A549 (cell line): ENCODE data around the gene SPATS2. TPM values are rescaled to one million over a fixed set of nuclear protein-coding genes. Genes with fewer than 3 reads are reported as not detected.

Source experiments
- ATAC-seq, 2 experiments: fragments of 200-7000 bp in 1 of 2; fragments of >200 bp in 1 of 2; cut with Nextera tagmentation in 1 of 2; cut with Tn5 transposase in 1 of 2; 3 replicates each; pipeline versions ENCODE4 v1.8.0 to v1.9.1; 2018 to 2020; ENCODE audit warnings: mild to moderate bottlenecking in 1 of 2, moderate library complexity in 1 of 2
- CTCF ChIA-PET: fragments of 300-600 bp; sonication (Branson Sonifier 250); formaldehyde crosslinking; extraction: SDS; loops from one replicate; lab custom pipeline; 2021; ENCODE audit warnings: antibody characterized with exemption, inconsistent platforms; lab: Yijun Ruan, JAX
- POLR2A ChIA-PET: fragments of 350-600 bp; formaldehyde crosslinking; extraction: SDS; loops from one replicate; lab custom pipeline; 2021; ENCODE audit warnings: antibody characterized with exemption, inconsistent platforms; lab: Yijun Ruan, JAX
- DNase-seq, 2 experiments: peaks; one replicate each; pipeline versions ENCODE4 v3.0.0 to v3.0.0-alpha.2; 2011 to 2016; ENCODE audit warnings: low read depth in 1 of 2, low spot score in 1 of 2
- FAIRE-seq: peaks from 2 replicates; lab custom pipeline; 2011; peaks lifted over from hg19 to GRCh38; lab: Jason Lieb, UNC
- H3K27ac ChIP-seq, 2 experiments: fragments of >200 bp; sonication (Bioruptor Twin); formaldehyde crosslinking; 3 replicates each; pipeline ENCODE4 v1.5.1; 2016 to 2017
- H3K4me1 ChIP-seq: fragments of >200 bp; sonication (Bioruptor Twin); formaldehyde crosslinking; 3 replicates; pipeline ENCODE4 v1.6.1; 2016
- H3K4me2 ChIP-seq: fragments of >200 bp; sonication (Bioruptor Twin); formaldehyde crosslinking; 3 replicates; pipeline ENCODE4 v1.6.1; 2016
- H3K4me3 ChIP-seq: fragments of >200 bp; sonication (Bioruptor Twin); formaldehyde crosslinking; 3 replicates; pipeline ENCODE4 v1.5.1; 2016
- H3K9me3 ChIP-seq: fragments of >200 bp; sonication (Bioruptor Twin); formaldehyde crosslinking; 3 replicates; pipeline ENCODE4 v1.6.1; 2016
- CBX8 ChIP-seq: fragments of 200-600 bp; sonication (generic); IDR thresholded peaks from 2 replicates; pipeline ENCODE4 v1.6.1; 2016
- CEBPB ChIP-seq, 2 experiments: fragments of >200 bp in 1 of 2; sonication (Bioruptor Twin) in 1 of 2; formaldehyde crosslinking in 1 of 2; IDR thresholded peaks; 2 replicates each; pipeline ENCODE4 v1.6.1; 2012 to 2016
- CHD2 ChIP-seq: fragments of 150-350 bp; IDR thresholded peaks from 2 replicates; pipeline ENCODE4 v1.6.1; 2014; ENCODE audit warnings: low read length; ENCODE audit not compliant: partially characterized antibody
- CHD4 ChIP-seq: fragments of 200-600 bp; sonication (generic); IDR thresholded peaks from 2 replicates; pipeline ENCODE4 v1.6.1; 2016; ENCODE audit warnings: antibody characterized with exemption, mild to moderate bottlenecking, borderline replicate concordance
- EHMT2 ChIP-seq: fragments of 200-600 bp; sonication (generic); IDR thresholded peaks from 2 replicates; pipeline ENCODE4 v1.6.1; 2016; ENCODE audit warnings: antibody characterized with exemption, low read depth, mild to moderate bottlenecking, moderate library complexity
- EP300 ChIP-seq, 2 experiments: fragments of >200 bp; sonication (Bioruptor Twin); formaldehyde crosslinking; IDR thresholded peaks; 2 replicates in 1 of 2; 3 replicates in 1 of 2; pipeline ENCODE4 v1.6.1; 2016 to 2017
- FOSB ChIP-seq: fragments of 250-450 bp; sonication (Bioruptor Pico); IDR thresholded peaks from 2 replicates; pipeline ENCODE4 v1.5.0; 2020; ENCODE audit warnings: mild to moderate bottlenecking, moderate library complexity
- FOSL2 ChIP-seq, 2 experiments: fragments of 450-650 bp in 1 of 2; fragments of >200 bp in 1 of 2; sonication (Bioruptor Twin) in 1 of 2; formaldehyde crosslinking; IDR thresholded peaks; 2 replicates each; pipeline versions ENCODE4 v1.5.0 to v1.6.1; 2016 to 2020; ENCODE audit warnings: mild to moderate bottlenecking in 1 of 2, moderate library complexity in 1 of 2
- FOXS1 ChIP-seq: fragments of 250-450 bp; sonication (Bioruptor Pico); IDR thresholded peaks from 2 replicates; pipeline ENCODE4 v1.5.0; 2020; ENCODE audit warnings: mild to moderate bottlenecking, moderate library complexity
- GATA3 ChIP-seq: IDR thresholded peaks from 2 replicates; pipeline ENCODE4 v1.6.1; 2012; ENCODE audit warnings: borderline replicate concordance
- HDAC2 ChIP-seq: fragments of 200-600 bp; sonication (generic); IDR thresholded peaks from 2 replicates; pipeline ENCODE4 v1.6.1; 2016
- HOXB13 ChIP-seq: fragments of 250-450 bp; sonication (Bioruptor Pico); IDR thresholded peaks from 2 replicates; pipeline ENCODE4 v1.5.0; 2020; ENCODE audit warnings: low read depth, mild to moderate bottlenecking, moderate library complexity
- HOXB5 ChIP-seq: fragments of 250-450 bp; sonication (Bioruptor Pico); IDR thresholded peaks from 2 replicates; pipeline ENCODE4 v1.5.0; 2020; ENCODE audit warnings: mild to moderate bottlenecking, moderate library complexity
- JUN ChIP-seq, 2 experiments: fragments of >200 bp; sonication (Bioruptor Twin); formaldehyde crosslinking; IDR thresholded peaks; 2 replicates in 1 of 2; 3 replicates in 1 of 2; pipeline ENCODE4 v1.6.1; 2016 to 2017
- MAZ ChIP-seq: fragments of 150-350 bp; IDR thresholded peaks from 2 replicates; pipeline ENCODE4 v1.6.1; 2014; ENCODE audit warnings: antibody characterized with exemption, low read depth, low read length, borderline replicate concordance
- NFE2L2 ChIP-seq: fragments of 150-350 bp; conservative IDR thresholded peaks from 2 replicates; pipeline ENCODE4 v1.6.1; 2014; ENCODE audit warnings: low read length
- NPAS2 ChIP-seq: fragments of 250-450 bp; sonication (Bioruptor Pico); IDR thresholded peaks from 2 replicates; pipeline ENCODE4 v1.8.0; 2022; ENCODE audit warnings: mild to moderate bottlenecking, moderate library complexity, borderline replicate concordance
- POLR2AphosphoS2 ChIP-seq: conservative IDR thresholded peaks from 2 replicates; pipeline ENCODE4 v1.6.1; 2012; ENCODE audit warnings: low read length, improper control_type of control experiment, inconsistent platforms
- RCOR1 ChIP-seq: fragments of 150-350 bp; IDR thresholded peaks from 2 replicates; pipeline ENCODE4 v1.6.1; 2014; ENCODE audit warnings: antibody characterized with exemption, low read length, low read depth
- TP53 ChIP-seq: fragments of 250-450 bp; sonication (Bioruptor Pico); IDR thresholded peaks from 2 replicates; pipeline ENCODE4 v1.5.0; 2021; ENCODE audit warnings: mild to moderate bottlenecking, moderate library complexity
- ZC3H11A ChIP-seq: fragments of 450-650 bp; IDR thresholded peaks from 2 replicates; pipeline ENCODE4 v1.6.1; 2014; ENCODE audit warnings: antibody characterized with exemption, mild to moderate bottlenecking
- ZSCAN20 ChIP-seq: fragments of 250-450 bp; sonication (Bioruptor Pico); IDR thresholded peaks from 2 replicates; pipeline ENCODE4 v1.8.0; 2022; ENCODE audit warnings: mild to moderate bottlenecking, moderate library complexity
- WGBS: methylation state at CpG from one replicate; pipeline ENCODE4 v1.1.6; 2017; ENCODE audit errors: missing lambda C conversion rate; 5-methylcytosine and 5-hydroxymethylcytosine counted together
- polyA plus RNA-seq, 4 experiments: library from polyadenylated mRNA; depleted of rRNA in 3 of 4; stranded (reverse); fragments of >200 nt; fragmentation: RNase III in 1 of 4; extraction: RNeasy Plus Mini Kit Qiagen cat#74134 plus additional on column Dnase treatment in 1 of 4; gene quantifications; 2 replicates in 3 of 4; 3 replicates in 1 of 4; pipeline ENCODE4 v1.2.3, GENCODE V29; 2011 to 2017
- TF ChIP-seq, protein P1 (sequence below): IDR thresholded peaks from 2 replicates; pipeline ENCODE4 v1.6.1; 2012
- TF ChIP-seq, protein P2 (sequence below): IDR thresholded peaks from 2 replicates; pipeline ENCODE4 v1.6.1; 2012; ENCODE audit warnings: low read depth, borderline replicate concordance
- TF ChIP-seq, protein P3 (sequence below): fragments of >200 bp; sonication (Bioruptor Twin); formaldehyde crosslinking; IDR thresholded peaks from 3 replicates; pipeline ENCODE4 v1.6.1; 2016
- TF ChIP-seq, protein P4 (sequence below): fragments of >200 bp; sonication (Bioruptor Twin); formaldehyde crosslinking; IDR thresholded peaks from 2 replicates; pipeline ENCODE4 v1.6.1; 2016
- TF ChIP-seq, protein P5 (sequence below): fragments of 250-450 bp; sonication (Bioruptor Pico); IDR thresholded peaks from 2 replicates; pipeline ENCODE4 v1.5.0; 2021; ENCODE audit warnings: mild to moderate bottlenecking, moderate library complexity, borderline replicate concordance

Gene SPATS2
- polyA plus RNA-seq, 2 of the 4 experiments (the other 2 are of a cell fraction) = 37.7 to 154 TPM

DNA sequence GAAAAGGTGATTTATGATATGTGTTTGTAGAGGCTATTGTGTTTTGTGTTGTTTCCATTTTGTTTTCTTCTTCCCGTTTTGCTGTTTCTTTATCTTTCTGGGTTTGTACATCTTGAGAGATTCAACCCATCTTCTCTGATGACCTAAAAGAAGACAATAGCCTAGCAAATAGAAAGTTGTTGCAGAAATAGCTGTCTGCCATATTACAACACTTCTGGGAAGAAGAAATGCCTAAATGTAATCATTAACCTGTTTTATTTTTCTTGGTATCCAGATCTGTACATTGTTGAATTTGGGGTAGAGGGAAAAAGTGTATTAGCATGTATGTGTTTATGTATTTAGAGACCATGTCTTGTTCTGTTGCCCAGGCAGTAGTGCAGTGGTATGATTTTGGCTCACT is 50.3 kb downstream of the SPATS2 start:
- FAIRE-seq (peak; percentile 7), DNase-seq (no peak), ATAC-seq (no peak; a peak in 1 of 6 replicates)
- H3K4me3 ChIP-seq = no peak overlapping the region
- POLR2A ChIA-PET = interaction anchor here (1.5 kb wide), 1 partner anchor 50 kb away, joined by 6 read pairs; the partner anchor contains the start of gene SPATS2
- peak overlapping the region; percentile 26 for H3K4me2 ChIP-seq
- H3K4me1 ChIP-seq = peaks cover 68% of the 10 kb centered on the region
- 34% methylated on average over 1 of the region's 1 CpG for WGBS
- 0 out of 6 replicates have a peak overlapping the region, but pooled peaks of 1 of the 2 experiments have one; percentile 15 for H3K27ac ChIP-seq
- no peak for TF ChIP-seq NPAS2 (CRISPR knock-in tag)
- no peak for TF ChIP-seq CHD4
- no peak for TF ChIP-seq MAZ
- TF ChIP-seq, protein P1, sequence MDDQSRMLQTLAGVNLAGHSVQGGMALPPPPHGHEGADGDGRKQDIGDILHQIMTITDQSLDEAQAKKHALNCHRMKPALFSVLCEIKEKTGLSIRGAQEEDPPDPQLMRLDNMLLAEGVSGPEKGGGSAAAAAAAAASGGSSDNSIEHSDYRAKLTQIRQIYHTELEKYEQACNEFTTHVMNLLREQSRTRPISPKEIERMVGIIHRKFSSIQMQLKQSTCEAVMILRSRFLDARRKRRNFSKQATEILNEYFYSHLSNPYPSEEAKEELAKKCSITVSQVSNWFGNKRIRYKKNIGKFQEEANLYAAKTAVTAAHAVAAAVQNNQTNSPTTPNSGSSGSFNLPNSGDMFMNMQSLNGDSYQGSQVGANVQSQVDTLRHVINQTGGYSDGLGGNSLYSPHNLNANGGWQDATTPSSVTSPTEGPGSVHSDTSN = no peak
- no peak for TF ChIP-seq CBX8
- TF ChIP-seq HOXB5 (CRISPR knock-in tag) = no peak
- no peak for TF ChIP-seq HDAC2
- no peak for TF ChIP-seq POLR2AphosphoS2
- H3K9me3 ChIP-seq = no peaks in the 10 kb centered on the region
- CTCF ChIA-PET = interaction anchor here (0.6 to 1.4 kb wide), 3 partner anchors 70 to 919 kb away, joined by 3 to 5 read pairs (median 3); no protein-coding TSS in a partner anchor

DNA sequence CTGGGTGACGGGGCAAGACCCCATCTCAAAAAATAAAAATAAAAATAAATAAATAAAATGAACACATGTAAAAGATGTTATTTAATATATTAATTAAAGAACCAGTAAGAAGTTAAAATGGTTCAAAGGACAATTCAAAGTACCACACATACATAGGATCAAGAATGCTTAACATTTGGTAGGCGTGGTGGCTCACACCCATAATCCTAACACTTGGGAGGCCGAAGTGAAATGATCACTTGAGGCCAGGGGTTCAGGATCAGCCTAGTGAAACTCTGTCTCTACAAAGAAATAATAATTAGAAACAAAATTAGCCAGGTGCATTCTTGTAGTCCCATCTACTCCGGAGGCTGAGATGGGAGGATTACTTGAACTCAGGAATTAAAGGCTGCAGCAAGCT is 53.3 kb downstream of the SPATS2 start:
- Histone ChIP-seq H3K4me3 (no peak overlapping the region), H3K27ac (no peak overlapping the region), H3K9me3 (no peaks in the 10 kb centered on the region), H3K4me1 (peaks cover 50% of the 10 kb centered on the region), H3K4me2 (no peak overlapping the region)
- ATAC-seq (no peak), DNase-seq (no peak), FAIRE-seq (no peak)
- ChIA-PET POLR2A (interaction anchor here (1.1 kb wide), 1 partner anchor 53 kb away, joined by 3 read pairs; the partner anchor contains the start of gene SPATS2), CTCF (interaction anchor here (1.3 kb wide), 1 partner anchor 50 kb away, joined by 3 read pairs; no protein-coding TSS in a partner anchor)
- TF ChIP-seq, protein P2, sequence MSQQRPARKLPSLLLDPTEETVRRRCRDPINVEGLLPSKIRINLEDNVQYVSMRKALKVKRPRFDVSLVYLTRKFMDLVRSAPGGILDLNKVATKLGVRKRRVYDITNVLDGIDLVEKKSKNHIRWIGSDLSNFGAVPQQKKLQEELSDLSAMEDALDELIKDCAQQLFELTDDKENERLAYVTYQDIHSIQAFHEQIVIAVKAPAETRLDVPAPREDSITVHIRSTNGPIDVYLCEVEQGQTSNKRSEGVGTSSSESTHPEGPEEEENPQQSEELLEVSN = no peak
- TF ChIP-seq JUN (IDR thresholded peaks at IDR 0.05) (no peak), TP53 (CRISPR knock-in tag) (no peak), EHMT2 (no peak), ZSCAN20 (CRISPR knock-in tag) (no peak), NFE2L2 (no peak), MAZ (no peak), CEBPB (IDR thresholded peaks at IDR 0.05) (no peak), EP300 (IDR thresholded peaks at IDR 0.05) (no peak), FOSB (no peak), FOSL2 (IDR thresholded peaks at IDR 0.05) (no peak), FOSL2 (CRISPR knock-in tag; IDR thresholded peaks at IDR 0.05) (no peak), ZC3H11A (no peak), RCOR1 (no peak), FOXS1 (CRISPR knock-in tag) (no peak), HOXB5 (CRISPR knock-in tag) (no peak)
- TF ChIP-seq, protein P3, sequence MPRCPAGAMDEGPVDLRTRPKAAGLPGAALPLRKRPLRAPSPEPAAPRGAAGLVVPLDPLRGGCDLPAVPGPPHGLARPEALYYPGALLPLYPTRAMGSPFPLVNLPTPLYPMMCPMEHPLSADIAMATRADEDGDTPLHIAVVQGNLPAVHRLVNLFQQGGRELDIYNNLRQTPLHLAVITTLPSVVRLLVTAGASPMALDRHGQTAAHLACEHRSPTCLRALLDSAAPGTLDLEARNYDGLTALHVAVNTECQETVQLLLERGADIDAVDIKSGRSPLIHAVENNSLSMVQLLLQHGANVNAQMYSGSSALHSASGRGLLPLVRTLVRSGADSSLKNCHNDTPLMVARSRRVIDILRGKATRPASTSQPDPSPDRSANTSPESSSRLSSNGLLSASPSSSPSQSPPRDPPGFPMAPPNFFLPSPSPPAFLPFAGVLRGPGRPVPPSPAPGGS = no peak
- WGBS = 93% methylated on average over 4 of the region's 4 CpGs

DNA sequence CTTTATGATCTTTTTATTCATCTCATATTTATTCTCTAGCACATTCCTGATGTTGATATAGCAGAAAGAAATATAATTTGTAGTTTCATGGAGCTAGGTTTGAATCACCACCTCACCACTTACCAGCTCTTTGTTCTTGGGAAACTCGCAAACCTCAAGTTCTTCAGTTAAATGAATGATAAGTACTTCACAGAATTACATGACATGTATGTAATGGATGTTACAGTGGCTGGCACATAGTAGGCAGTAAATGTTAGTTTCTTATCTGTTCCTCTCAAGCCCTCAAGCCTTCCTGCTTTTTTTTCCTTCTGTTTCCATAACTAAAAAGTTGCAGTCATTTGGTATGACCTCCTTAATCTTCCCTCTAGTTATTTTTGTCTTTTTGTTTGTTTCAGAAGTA is 54.9 kb downstream of the SPATS2 start:
- Histone ChIP-seq H3K4me2 (no peak overlapping the region), H3K4me1 (peaks cover 36% of the 10 kb centered on the region), H3K9me3 (no peaks in the 10 kb centered on the region), H3K27ac (no peak overlapping the region), H3K4me3 (no peak overlapping the region)
- WGBS = 87% methylated on average over 1 of the region's 1 CpG
- ChIA-PET POLR2A (no interaction called here), CTCF (interaction anchor here (0.9 to 1.7 kb wide), 4 partner anchors 9 to 93 kb away, joined by 3 to 5 read pairs (median 4); no protein-coding TSS in a partner anchor)
- no peak for FAIRE-seq
- DNase-seq = no peak
- TF ChIP-seq, protein P4, sequence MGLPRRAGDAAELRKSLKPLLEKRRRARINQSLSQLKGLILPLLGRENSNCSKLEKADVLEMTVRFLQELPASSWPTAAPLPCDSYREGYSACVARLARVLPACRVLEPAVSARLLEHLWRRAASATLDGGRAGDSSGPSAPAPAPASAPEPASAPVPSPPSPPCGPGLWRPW = no peak
- no peak for TF ChIP-seq CEBPB (IDR thresholded peaks at IDR 0.05)
- no peak for TF ChIP-seq GATA3
- TF ChIP-seq, protein P5, sequence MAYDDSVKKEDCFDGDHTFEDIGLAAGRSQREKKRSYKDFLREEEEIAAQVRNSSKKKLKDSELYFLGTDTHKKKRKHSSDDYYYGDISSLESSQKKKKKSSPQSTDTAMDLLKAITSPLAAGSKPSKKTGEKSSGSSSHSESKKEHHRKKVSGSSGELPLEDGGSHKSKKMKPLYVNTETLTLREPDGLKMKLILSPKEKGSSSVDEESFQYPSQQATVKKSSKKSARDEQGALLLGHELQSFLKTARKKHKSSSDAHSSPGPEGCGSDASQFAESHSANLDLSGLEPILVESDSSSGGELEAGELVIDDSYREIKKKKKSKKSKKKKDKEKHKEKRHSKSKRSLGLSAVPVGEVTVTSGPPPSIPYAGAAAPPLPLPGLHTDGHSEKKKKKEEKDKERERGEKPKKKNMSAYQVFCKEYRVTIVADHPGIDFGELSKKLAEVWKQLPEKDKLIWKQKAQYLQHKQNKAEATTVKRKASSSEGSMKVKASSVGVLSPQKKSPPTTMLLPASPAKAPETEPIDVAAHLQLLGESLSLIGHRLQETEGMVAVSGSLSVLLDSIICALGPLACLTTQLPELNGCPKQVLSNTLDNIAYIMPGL (CRISPR knock-in tag) = no peak
- TF ChIP-seq HOXB13 (CRISPR knock-in tag) = no peak
- TF ChIP-seq, protein P3 = no peak
- TF ChIP-seq CHD2 = no peak
- ATAC-seq = no peak
